Caco-2 (cell line): ENCODE results near the gene NMS. TPM values are rescaled to one million over a fixed set of nuclear protein-coding genes. Genes with fewer than 3 reads are reported as not detected.
A peak's percentile ranks its signal among the peaks of the same experiment; 100 is the strongest.

Experiments used
- BruUV-seq: library from RNA; stranded (reverse); fragments of 400-500 nt; replicated peaks from 2 replicates; lab custom pipeline; 2021; lab: Mats Ljungman, UMichigan
- CTCF ChIA-PET: fragments of 300-600 bp; sonication (Branson Sonifier 250); formaldehyde crosslinking; loops from one replicate; lab custom pipeline; 2022; ENCODE audit warnings: antibody characterized with exemption; lab: Charles Lee
- POLR2A ChIA-PET: fragments of 300-600 bp; sonication (Branson Sonifier 250); formaldehyde crosslinking; loops from one replicate; lab custom pipeline; 2022; ENCODE audit warnings: antibody characterized with exemption; lab: Charles Lee
- DNase-seq, 2 experiments: peaks; one replicate each; pipeline versions ENCODE4 v3.0.0 to v3.0.0-alpha.2; 2020 to 2022
- H3K27me3 ChIP-seq: replicated peaks from 2 replicates; pipeline ENCODE4 v1.6.0; 2011; ENCODE audit warnings: low read length; ENCODE audit not compliant: control insufficient read depth, insufficient read depth
- H3K36me3 ChIP-seq: 2 replicates; pipeline ENCODE4 v1.5.1; 2011; ENCODE audit warnings: low read length; ENCODE audit not compliant: control insufficient read depth, insufficient read depth
- H3K4me1 ChIP-seq: fragments of 250-450 bp; sonication (Bioruptor Pico); 2 replicates; pipeline ENCODE4 v1.5.1; 2020; ENCODE audit warnings: mild to moderate bottlenecking
- H3K4me3 ChIP-seq: 2 replicates; pipeline ENCODE4 v1.5.1; 2011; ENCODE audit warnings: low read depth, mild to moderate bottlenecking, control low read depth, low read length
- H3K9me3 ChIP-seq: fragments of 250-450 bp; sonication (Bioruptor Pico); 2 replicates; pipeline ENCODE4 v1.5.1; 2020; ENCODE audit warnings: mild to moderate bottlenecking, moderate library complexity
- H3K27ac Mint-ChIP-seq: one replicate; pipeline ENCODE4 v1.8.0; 2022; ENCODE audit warnings: mixed read lengths; ENCODE audit not compliant: unreplicated experiment
- H3K27me3 Mint-ChIP-seq: one replicate; pipeline ENCODE4 v1.8.0; 2022; ENCODE audit warnings: mixed read lengths; ENCODE audit not compliant: insufficient read depth, unreplicated experiment
- H3K36me3 Mint-ChIP-seq: one replicate; pipeline ENCODE4 v1.8.0; 2022; ENCODE audit warnings: mild to moderate bottlenecking, mixed read lengths; ENCODE audit not compliant: insufficient read depth, unreplicated experiment
- H3K4me1 Mint-ChIP-seq: one replicate; pipeline ENCODE4 v1.8.0; 2022; ENCODE audit warnings: low read depth, mixed read lengths; ENCODE audit not compliant: unreplicated experiment
- H3K4me3 Mint-ChIP-seq: one replicate; pipeline ENCODE4 v1.8.0; 2022; ENCODE audit warnings: mild to moderate bottlenecking, moderate library complexity, mixed read lengths; ENCODE audit not compliant: unreplicated experiment
- H3K9me3 Mint-ChIP-seq: one replicate; pipeline ENCODE4 v1.8.0; 2022; ENCODE audit warnings: mixed read lengths; ENCODE audit not compliant: unreplicated experiment
- intact Hi-C: fragments of 100-400 bp; cut with micrococcal nuclease; formaldehyde crosslinking; loops from one replicate; pipeline ENCODE4 v1.10.0; 2022; ENCODE audit not compliant: unreplicated experiment
- total RNA-seq: library from RNA; stranded (reverse); gene quantifications from 2 replicates; pipeline ENCODE4 v1.2.3, GENCODE V29; 2022
- TF ChIP-seq, protein P1 (sequence below), 2 experiments: fragments of 200-600 bp in 1 of 2; IDR thresholded peaks; 1 replicate in 1 of 2; 2 replicates in 1 of 2; pipeline versions ENCODE4 v1.5.1 to v1.8.0; 2011 to 2022; ENCODE audit warnings: antibody characterized with exemption in 1 of 2, control low read depth in 1 of 2, inconsistent platforms in 1 of 2, low read depth in 1 of 2, low read length in 1 of 2, mild to moderate bottlenecking in 1 of 2, moderate library complexity in 1 of 2; ENCODE audit not compliant: insufficient read depth in 1 of 2, severe bottlenecking in 1 of 2, unreplicated experiment in 1 of 2

NMS gene
- total RNA-seq, 1 experiment from 2014 or later: not detected

DNA sequence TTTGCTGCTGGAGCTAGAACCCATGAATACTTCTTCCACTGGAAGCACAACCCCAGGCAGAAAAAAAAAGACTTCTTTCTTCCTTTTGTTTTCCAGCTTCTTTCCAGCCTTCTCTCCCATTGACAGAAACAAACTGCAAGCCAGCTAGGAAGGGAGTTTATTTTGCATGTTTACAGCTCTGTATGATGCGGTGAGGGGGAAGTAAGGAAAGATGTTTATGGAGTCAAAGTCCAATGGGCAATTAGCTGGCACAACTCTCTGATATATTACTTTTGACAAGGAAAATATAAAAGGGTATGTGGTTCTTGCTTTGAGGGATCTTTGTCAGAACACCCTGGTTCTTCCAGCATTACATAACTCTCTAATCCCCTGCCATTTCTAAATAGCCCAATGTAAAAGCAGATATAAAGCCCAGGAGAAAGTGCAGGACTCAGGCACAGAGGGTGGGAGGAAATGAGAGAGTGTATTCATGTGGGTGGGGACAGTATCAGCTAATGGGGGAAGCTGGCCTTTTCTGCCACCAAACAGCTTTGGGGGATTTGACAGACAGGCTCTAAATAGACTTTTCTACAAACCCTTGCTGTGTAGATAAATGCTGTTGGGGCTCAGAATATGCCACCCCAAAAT lies 9.3 kb upstream of the NMS start:
- DNase-seq: no peak
- BruUV-seq: no TSS peak
- Mint-ChIP-seq H3K4me3 (no peak overlapping the region), H3K27ac (no peak overlapping the region), H3K9me3 (peaks cover 11% of the 10 kb centered on the region), H3K36me3 (no peaks in the 10 kb centered on the region), H3K27me3 (peaks cover 6% of the 10 kb centered on the region), H3K4me1 (no peaks in the 10 kb centered on the region)
- Histone ChIP-seq H3K36me3 (no peaks in the 10 kb centered on the region), H3K4me3 (no peak overlapping the region), H3K9me3 (peaks cover 22% of the 10 kb centered on the region), H3K27me3 (no peaks in the 10 kb centered on the region; the same call in 1 of the 2 replicates), H3K4me1 (no peaks in the 10 kb centered on the region)
- ChIA-PET CTCF (no interaction called here), POLR2A (no interaction called here)
- intact Hi-C loops: no loop called here
- TF ChIP-seq, protein P1, sequence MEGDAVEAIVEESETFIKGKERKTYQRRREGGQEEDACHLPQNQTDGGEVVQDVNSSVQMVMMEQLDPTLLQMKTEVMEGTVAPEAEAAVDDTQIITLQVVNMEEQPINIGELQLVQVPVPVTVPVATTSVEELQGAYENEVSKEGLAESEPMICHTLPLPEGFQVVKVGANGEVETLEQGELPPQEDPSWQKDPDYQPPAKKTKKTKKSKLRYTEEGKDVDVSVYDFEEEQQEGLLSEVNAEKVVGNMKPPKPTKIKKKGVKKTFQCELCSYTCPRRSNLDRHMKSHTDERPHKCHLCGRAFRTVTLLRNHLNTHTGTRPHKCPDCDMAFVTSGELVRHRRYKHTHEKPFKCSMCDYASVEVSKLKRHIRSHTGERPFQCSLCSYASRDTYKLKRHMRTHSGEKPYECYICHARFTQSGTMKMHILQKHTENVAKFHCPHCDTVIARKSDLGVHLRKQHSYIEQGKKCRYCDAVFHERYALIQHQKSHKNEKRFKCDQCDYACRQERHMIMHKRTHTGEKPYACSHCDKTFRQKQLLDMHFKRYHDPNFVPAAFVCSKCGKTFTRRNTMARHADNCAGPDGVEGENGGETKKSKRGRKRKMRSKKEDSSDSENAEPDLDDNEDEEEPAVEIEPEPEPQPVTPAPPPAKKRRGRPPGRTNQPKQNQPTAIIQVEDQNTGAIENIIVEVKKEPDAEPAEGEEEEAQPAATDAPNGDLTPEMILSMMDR (IDR thresholded peaks at IDR 0.05; ENCODE audit: insufficient read depth in 1 of 2, low read depth in 1 of 2, low read length in 1 of 2, severe bottlenecking in 1 of 2, unreplicated experiment in 1 of 2): no peak

DNA sequence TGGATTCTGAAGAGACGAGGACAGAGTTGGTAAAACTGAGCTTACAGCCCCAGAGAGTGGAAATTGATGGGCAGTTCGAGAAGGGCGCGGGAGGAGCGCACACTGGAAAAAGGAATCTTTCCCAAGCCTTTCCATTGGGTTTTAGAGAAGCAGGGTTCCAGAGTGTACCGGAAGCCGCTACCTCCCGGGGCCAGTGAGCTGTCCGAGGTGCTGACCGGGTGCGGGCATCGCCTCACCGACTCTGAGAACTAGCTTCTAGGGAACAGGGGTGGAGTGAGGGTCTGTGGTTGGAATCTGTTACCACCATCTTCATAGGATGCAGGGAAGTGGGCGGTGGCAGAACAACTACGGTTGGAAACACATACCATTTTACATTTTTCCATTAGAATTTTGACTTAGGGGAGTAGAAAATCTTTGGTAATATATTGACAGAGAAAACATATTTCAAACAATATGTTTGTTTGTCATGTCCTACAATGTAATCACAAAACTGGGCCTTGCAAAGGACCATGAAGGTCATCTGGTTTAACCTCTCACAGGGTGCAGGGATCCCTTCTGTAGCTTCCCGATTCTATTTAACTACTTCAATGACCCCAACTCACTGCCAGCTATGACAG lies 724 bp downstream of the NMS start:
- POLR2A ChIA-PET: no interaction called here
- H3K9me3 Mint-ChIP-seq: no peaks in the 10 kb centered on the region
- CTCF ChIA-PET: no interaction called here
- Histone ChIP-seq H3K4me1 (no peaks in the 10 kb centered on the region), H3K27me3 (no peaks in the 10 kb centered on the region), H3K9me3 (no peaks in the 10 kb centered on the region), H3K36me3 (no peaks in the 10 kb centered on the region), H3K4me3 (no peak overlapping the region)
- no peaks in the 10 kb centered on the region for H3K27me3 Mint-ChIP-seq
- intact Hi-C loops: no loop called here
- H3K4me1 Mint-ChIP-seq: no peaks in the 10 kb centered on the region
- TF ChIP-seq, protein P1 (IDR thresholded peaks at IDR 0.05; ENCODE audit: insufficient read depth in 1 of 2, low read depth in 1 of 2, low read length in 1 of 2, severe bottlenecking in 1 of 2, unreplicated experiment in 1 of 2): no peak
- H3K4me3 Mint-ChIP-seq: no peak overlapping the region
- H3K36me3 Mint-ChIP-seq: no peaks in the 10 kb centered on the region
- BruUV-seq: no TSS peak
- peak; percentile 40 to 57 for DNase-seq
- H3K27ac Mint-ChIP-seq: no peak overlapping the region

DNA sequence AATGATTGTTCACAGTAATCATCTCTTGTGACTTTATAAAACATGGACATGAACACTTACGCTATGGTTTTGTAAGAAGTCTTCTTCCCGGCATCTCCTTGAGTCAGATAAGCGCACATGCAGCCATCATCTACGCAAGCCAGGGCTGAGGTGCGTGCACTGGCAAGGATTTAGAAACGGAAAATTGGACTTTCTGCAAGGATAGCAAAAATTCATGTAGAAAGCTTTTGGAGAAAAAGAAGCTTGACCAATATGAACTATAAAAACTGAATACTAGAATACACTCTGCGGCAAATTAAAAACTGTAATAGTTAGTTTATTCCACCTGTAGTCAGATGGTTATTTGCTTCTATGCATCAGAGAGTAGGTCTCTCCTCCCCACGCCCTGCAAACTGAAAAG lies 6.3 kb downstream of the NMS start:
- Mint-ChIP-seq H3K27me3 (peaks cover 8% of the 10 kb centered on the region), H3K4me1 (no peaks in the 10 kb centered on the region), H3K9me3 (no peaks in the 10 kb centered on the region), H3K27ac (no peak overlapping the region), H3K36me3 (no peaks in the 10 kb centered on the region), H3K4me3 (no peak overlapping the region)
- no peaks in the 10 kb centered on the region for H3K9me3 ChIP-seq
- TF ChIP-seq, protein P1 (IDR thresholded peaks at IDR 0.05; ENCODE audit: insufficient read depth in 1 of 2, low read depth in 1 of 2, low read length in 1 of 2, severe bottlenecking in 1 of 2, unreplicated experiment in 1 of 2): no peak
- no peaks in the 10 kb centered on the region for H3K36me3 ChIP-seq
- H3K4me1 ChIP-seq: no peaks in the 10 kb centered on the region
- POLR2A ChIA-PET: no interaction called here
- DNase-seq: no peak
- CTCF ChIA-PET: no interaction called here
- H3K4me3 ChIP-seq: no peak overlapping the region
- intact Hi-C loops: no loop called here
- no peaks in the 10 kb centered on the region for H3K27me3 ChIP-seq
- no TSS peak for BruUV-seq
